IMR-90 (cell line): Measurements from ENCODE around the gene ERN1. TPM values are rescaled to one million over a fixed set of nuclear protein-coding genes. Genes with fewer than 3 reads are reported as not detected.

Experiments
- ATAC-seq: fragments of 200-7000 bp; cut with Tn5 transposase; 2 replicates; pipeline ENCODE4 v1.9.1; 2020; ENCODE audit warnings: low read depth, mild to moderate bottlenecking, moderate library complexity
- BruUV-seq: library from RNA; stranded (reverse); fragments of 400-500 nt; replicated peaks from 2 replicates; lab custom pipeline; 2021; lab: Mats Ljungman, UMichigan
- CTCF ChIA-PET: fragments of 300-600 bp; formaldehyde crosslinking; extraction: SDS; loops from one replicate; lab custom pipeline; 2021; ENCODE audit warnings: antibody characterized with exemption; lab: Yijun Ruan, JAX
- POLR2A ChIA-PET: fragments of 300-600 bp; sonication (Branson Sonifier 250); formaldehyde crosslinking; loops from one replicate; lab custom pipeline; 2022; ENCODE audit warnings: antibody characterized with exemption; ENCODE audit not compliant: unreplicated experiment; lab: Charles Lee
- DNase-seq: peaks from one replicate; pipeline ENCODE4 v3.0.0; 2013
- H2AFZ ChIP-seq: replicated peaks from 2 replicates; pipeline ENCODE3; 2013; ENCODE audit warnings: low read length, mild to moderate bottlenecking; ENCODE audit not compliant: poor library complexity
- H2AK5ac ChIP-seq: 2 replicates; pipeline ENCODE4 v1.6.1; 2013; ENCODE audit warnings: low read depth, low read length, inconsistent platforms
- H2AK9ac ChIP-seq: replicated peaks from 2 replicates; pipeline ENCODE3; 2013; ENCODE audit warnings: mild to moderate bottlenecking, low read depth, low read length, moderate library complexity; ENCODE audit not compliant: poor library complexity
- H2BK120ac ChIP-seq: 2 replicates; pipeline ENCODE4 v1.6.1; 2013; ENCODE audit warnings: low read depth, low read length, inconsistent platforms
- H2BK15ac ChIP-seq: 3 replicates; pipeline ENCODE4 v1.6.1; 2013; ENCODE audit warnings: low read depth, low read length, inconsistent platforms
- H2BK20ac ChIP-seq: 2 replicates; pipeline ENCODE4 v1.6.1; 2013; ENCODE audit warnings: low read depth, mild to moderate bottlenecking, inconsistent platforms, low read length, moderate library complexity
- H2BK5ac ChIP-seq: 2 replicates; pipeline ENCODE4 v1.6.1; 2013; ENCODE audit warnings: mild to moderate bottlenecking, low read depth, low read length, inconsistent platforms; ENCODE audit not compliant: poor library complexity, severe bottlenecking
- H3K14ac ChIP-seq: replicated peaks from 2 replicates; pipeline ENCODE4 v1.6.1; 2013; ENCODE audit warnings: low read depth, low read length, inconsistent platforms
- H3K18ac ChIP-seq: 2 replicates; pipeline ENCODE4 v1.6.1; 2013; ENCODE audit warnings: low read depth, low read length, control low read depth
- H3K23ac ChIP-seq: 2 replicates; pipeline ENCODE4 v1.6.1; 2013; ENCODE audit warnings: low read depth, low read length, inconsistent platforms
- H3K27ac ChIP-seq: 2 replicates; pipeline ENCODE4 v1.5.1; 2013; ENCODE audit warnings: mild to moderate bottlenecking, control low read depth, low read length; ENCODE audit not compliant: insufficient read depth
- H3K27me3 ChIP-seq: 2 replicates; pipeline ENCODE4 v1.6.1; 2013; ENCODE audit warnings: low read length; ENCODE audit not compliant: control insufficient read depth, insufficient read depth
- H3K36me3 ChIP-seq: 2 replicates; pipeline ENCODE4 v1.6.1; 2013; ENCODE audit warnings: low read length, mixed read lengths; ENCODE audit not compliant: control insufficient read depth, insufficient read depth
- H3K4ac ChIP-seq: 2 replicates; pipeline ENCODE4 v1.6.1; 2013; ENCODE audit warnings: low read depth, low read length, inconsistent platforms
- H3K4me1 ChIP-seq: 2 replicates; pipeline ENCODE4 v1.6.1; 2013; ENCODE audit warnings: low read length, mixed read lengths; ENCODE audit not compliant: control insufficient read depth, insufficient read depth
- H3K4me2 ChIP-seq: 2 replicates; pipeline ENCODE4 v1.6.1; 2013; ENCODE audit warnings: low read depth, mild to moderate bottlenecking, control low read depth, low read length, moderate library complexity
- H3K4me3 ChIP-seq: 2 replicates; pipeline ENCODE4 v1.5.1; 2013; ENCODE audit warnings: low read depth, mild to moderate bottlenecking, control low read depth, low read length, moderate library complexity; ENCODE audit not compliant: insufficient read depth
- H3K56ac ChIP-seq: 2 replicates; pipeline ENCODE4 v1.6.1; 2013; ENCODE audit warnings: low read length, inconsistent platforms; ENCODE audit not compliant: insufficient read depth; ENCODE audit errors: extremely low read depth
- H3K79me1 ChIP-seq, 2 experiments: 2 replicates each; pipeline ENCODE4 v1.6.1; 2013; ENCODE audit warnings: low read length in 2 of 2, inconsistent platforms in 1 of 2, low read depth in 1 of 2
- H3K9ac ChIP-seq: 2 replicates; pipeline ENCODE4 v1.6.1; 2013; ENCODE audit warnings: low read depth, low read length, control low read depth
- H3K9me1 ChIP-seq: 2 replicates; pipeline ENCODE4 v1.6.1; 2013; ENCODE audit warnings: low read length, inconsistent platforms; ENCODE audit not compliant: insufficient read depth
- H3K9me3 ChIP-seq: 2 replicates; pipeline ENCODE4 v1.6.1; 2013; ENCODE audit warnings: low read length; ENCODE audit not compliant: control insufficient read depth, insufficient read depth
- H4K20me1 ChIP-seq: 2 replicates; pipeline ENCODE4 v1.6.1; 2013; ENCODE audit warnings: low read length, inconsistent platforms; ENCODE audit not compliant: insufficient read depth
- H4K5ac ChIP-seq: 2 replicates; pipeline ENCODE4 v1.6.1; 2013; ENCODE audit warnings: mild to moderate bottlenecking, low read depth, low read length, control low read depth
- H4K8ac ChIP-seq, 2 experiments: 2 replicates each; pipeline ENCODE4 v1.6.1; 2013; ENCODE audit warnings: low read depth in 2 of 2, low read length in 2 of 2, control low read depth in 1 of 2, inconsistent platforms in 1 of 2
- H4K91ac ChIP-seq: 2 replicates; pipeline ENCODE4 v1.6.1; 2013; ENCODE audit warnings: low read depth, low read length, inconsistent platforms; ENCODE audit not compliant: insufficient read depth
- BHLHE40 ChIP-seq: fragments of 150-350 bp; IDR thresholded peaks from 2 replicates; pipeline ENCODE4 v1.6.1; 2016; ENCODE audit warnings: mild to moderate bottlenecking, low read depth, low read length
- CTCF ChIP-seq: conservative IDR thresholded peaks from 2 replicates; pipeline ENCODE4 v1.5.1; 2012; ENCODE audit warnings: mild to moderate bottlenecking, low read depth, low read length, improper control_type of control experiment
- FOS ChIP-seq: fragments of 150-350 bp; IDR thresholded peaks from 2 replicates; pipeline ENCODE4 v1.6.1; 2016; ENCODE audit warnings: low read depth, low read length
- MAZ ChIP-seq: IDR thresholded peaks from 2 replicates; pipeline ENCODE4 v1.6.1; 2012; ENCODE audit warnings: low read depth, mild to moderate bottlenecking, low read length, improper control_type of control experiment, moderate library complexity, borderline replicate concordance
- NFE2L2 ChIP-seq: fragments of 150-350 bp; IDR thresholded peaks from 2 replicates; pipeline ENCODE4 v1.6.1; 2016; ENCODE audit warnings: low read depth, mild to moderate bottlenecking, low read length
- RCOR1 ChIP-seq: IDR thresholded peaks from 2 replicates; pipeline ENCODE4 v1.6.1; 2012; ENCODE audit warnings: mild to moderate bottlenecking, low read length, improper control_type of control experiment; ENCODE audit not compliant: insufficient replicate concordance
- RFX5 ChIP-seq: IDR thresholded peaks from 2 replicates; pipeline ENCODE4 v1.8.0; 2012; ENCODE audit warnings: low read depth, mild to moderate bottlenecking, low read length, moderate library complexity
- SMC3 ChIP-seq: fragments of 150-350 bp; IDR thresholded peaks from 2 replicates; pipeline ENCODE4 v1.6.1; 2016; ENCODE audit warnings: low read depth, mild to moderate bottlenecking, antibody characterized with exemption, low read length, moderate library complexity
- USF2 ChIP-seq: fragments of 150-350 bp; IDR thresholded peaks from 2 replicates; pipeline ENCODE4 v1.6.1; 2017; ENCODE audit warnings: mild to moderate bottlenecking, antibody characterized with exemption, low read length, low read depth
- WGBS, 2 experiments: methylation state at CpG; one replicate each; pipeline versions ENCODE4 v1.1.5 to v1.1.7; 2013; ENCODE audit warnings: missing lambda C conversion rate in 2 of 2; ENCODE audit not compliant: insufficient read length in 1 of 2; ENCODE audit errors: extremely low coverage in 2 of 2; 5-methylcytosine and 5-hydroxymethylcytosine counted together
- dilution Hi-C: fragments of 300-500 bp; cut with HindIII; formaldehyde crosslinking; loops from one replicate; pipeline ENCODE4 v1.14.3; 2018; ENCODE audit warnings: low sequenced_read_pairs; ENCODE audit not compliant: unreplicated experiment
- in situ Hi-C: fragments of 300-500 bp; cut with MboI; formaldehyde crosslinking; loops from 3 replicates; pipeline ENCODE4 v1.14.3; 2019; ENCODE audit warnings: low sequenced_read_pairs, inconsistent platforms, mixed read lengths
- intact Hi-C: fragments of 100-400 bp; cut with micrococcal nuclease; formaldehyde crosslinking; loops from 2 replicates; pipeline ENCODE4 v1.10.0; 2022
- polyA plus RNA-seq, 3 experiments: library from polyadenylated mRNA; depleted of rRNA; stranded (reverse); fragments of >200 nt; gene quantifications; 2 replicates each; pipeline ENCODE4 v1.2.3, GENCODE V29; 2012; ENCODE audit warnings: low replicate concordance in 1 of 3
- total RNA-seq: library from RNA; depleted of rRNA; stranded (reverse); fragments of >200 nt; gene quantifications from 2 replicates; pipeline ENCODE4 v1.2.3, GENCODE V29; 2012

ERN1 gene
- total and polyA plus RNA-seq, 2 of the 4 experiments (the other 2 are of a cell fraction) = 2.7 to 4.1 TPM

GRCh38 chr17:64059756-64060155 is 70.2 kb downstream of the ERN1 start:
- no peaks in the 10 kb centered on the region for H4K20me1 ChIP-seq

More at GRCh38 chr17:64059756-64060155, 70.2 kb downstream of the ERN1 start:
- H2AFZ ChIP-seq = no peak overlapping the region
- H4K91ac ChIP-seq = no peak overlapping the region
- H3K14ac ChIP-seq = no peak overlapping the region
- H2AK9ac ChIP-seq = no peak overlapping the region
- CTCF ChIA-PET = no interaction called here
- no peak overlapping the region for H3K4ac ChIP-seq
- H2BK15ac ChIP-seq = no peak overlapping the region
- H3K4me1 ChIP-seq = no peaks in the 10 kb centered on the region
- dilution Hi-C loops (no loop called here), in situ Hi-C loops (no loop called here), intact Hi-C loops (no loop called here)
- H3K36me3 ChIP-seq = peaks cover 27% of the 10 kb centered on the region
- 100% methylated on average over 1 of the region's 2 CpGs; no CpG with 5 or more reads in 1 of the 2 experiments for WGBS, 2 experiments
- H3K27me3 ChIP-seq = no peaks in the 10 kb centered on the region
- H3K9me3 ChIP-seq = no peaks in the 10 kb centered on the region
- H2AK5ac ChIP-seq = no peak overlapping the region
- POLR2A ChIA-PET = no interaction called here
- H3K9me1 ChIP-seq = no peaks in the 10 kb centered on the region; the same call in 1 of the 2 replicates
- H3K56ac ChIP-seq = no peak overlapping the region
- DNase-seq (no peak), ATAC-seq (no peak)
- no peak overlapping the region for H4K5ac ChIP-seq
- H3K9ac ChIP-seq = no peak overlapping the region
- no peak overlapping the region for H2BK120ac ChIP-seq
- BruUV-seq = no TSS peak
- no peak for TF ChIP-seq MAZ
- TF ChIP-seq RFX5 = no peak
- TF ChIP-seq RCOR1 = no peak
- no peak for TF ChIP-seq USF2
- no peak for TF ChIP-seq BHLHE40
- TF ChIP-seq NFE2L2 = no peak
- TF ChIP-seq SMC3 = no peak
- TF ChIP-seq CTCF = no peak
- no peak for TF ChIP-seq FOS
- no peak overlapping the region for H4K8ac ChIP-seq
- no peak overlapping the region for H3K18ac ChIP-seq
- H3K27ac ChIP-seq = no peak overlapping the region
- H2BK5ac ChIP-seq = no peak overlapping the region
- no peak overlapping the region for H2BK20ac ChIP-seq
- no peaks in the 10 kb centered on the region for H3K79me1 ChIP-seq
- no peak overlapping the region for H3K4me3 ChIP-seq
- no peak overlapping the region for H3K4me2 ChIP-seq
- no peak overlapping the region for H3K23ac ChIP-seq
